GM23338 (cell line): ENCODE measurements around the gene PRPF39.

Experiments
- CTCF ChIP-seq, 2 experiments: fragments of 200-600 bp in 1 of 2; sonication (generic) in 1 of 2; conservative IDR thresholded peaks; 2 replicates each; pipeline versions ENCODE4 v1.5.1 to v1.6.1; 2016 to 2017; ENCODE audit warnings: antibody characterized with exemption in 2 of 2, low read depth in 2 of 2, mild to moderate bottlenecking in 2 of 2, moderate library complexity in 1 of 2
- EZH2 ChIP-seq: fragments of 200-600 bp; sonication (generic); IDR thresholded peaks from one replicate; pipeline ENCODE4 v1.8.0; 2017; ENCODE audit warnings: antibody characterized with exemption, mild to moderate bottlenecking, low read depth; ENCODE audit not compliant: unreplicated experiment

- TF ChIP-seq EZH2, result no peak
- TF ChIP-seq CTCF (conservative IDR thresholded peaks at IDR 0.05; ENCODE audit: low read depth in 2 of 2), result no peak
Measured at GRCh38 chr14:45083617-45083975, 320 bp upstream of the PRPF39 start.
